Neural cell (in vitro differentiated cells): Measurements from ENCODE around the gene PTPRT.

ENCODE experiments used
- EP300 ChIP-seq: fragments of 450-650 bp; conservative IDR thresholded peaks from 2 replicates; pipeline ENCODE4 v1.6.1; 2014; ENCODE audit warnings: antibody characterized with exemption, mild to moderate bottlenecking, moderate library complexity; ENCODE audit not compliant: poor library complexity, severe bottlenecking
- EZH2 ChIP-seq: fragments of 200-600, 300-800 bp; shearing (Covaris generic), sonication (generic); IDR thresholded peaks from 2 replicates; pipeline ENCODE4 v1.6.1; 2014; ENCODE audit warnings: antibody characterized with exemption, low read length, borderline replicate concordance, mild to moderate bottlenecking; ENCODE audit not compliant: insufficient read depth, poor library complexity, severe bottlenecking
- POLR2AphosphoS5 ChIP-seq: IDR thresholded peaks from 2 replicates; pipeline ENCODE4 v1.6.1; 2012
- TF ChIP-seq, protein P1 (sequence below): fragments of 450-650 bp; IDR thresholded peaks from 2 replicates; pipeline ENCODE4 v1.5.1; 2014; ENCODE audit warnings: antibody characterized with exemption, mild to moderate bottlenecking, moderate library complexity; ENCODE audit not compliant: poor library complexity, severe bottlenecking
- TF ChIP-seq, protein P2 (sequence below): IDR thresholded peaks from 2 replicates; pipeline ENCODE4 v1.6.1; 2012; ENCODE audit warnings: borderline replicate concordance

DNA sequence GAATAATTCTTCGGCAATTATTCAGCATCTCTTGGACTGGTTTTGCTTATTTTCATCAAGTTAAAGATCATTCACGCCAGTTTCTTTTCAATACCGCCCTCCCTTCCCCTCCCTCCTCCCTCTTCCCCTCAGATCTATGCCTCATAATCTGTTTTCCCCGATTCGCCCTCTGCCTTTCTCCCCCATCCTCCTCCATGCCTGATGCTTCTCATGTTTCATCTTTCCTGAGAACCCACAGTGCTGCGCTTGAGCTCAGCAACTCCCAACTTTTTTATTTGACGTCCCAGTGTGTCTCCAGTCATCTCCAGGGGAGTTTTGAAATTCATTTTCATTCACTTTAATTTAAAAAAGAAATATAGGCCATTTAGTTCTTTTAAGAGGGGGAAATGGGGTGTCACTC is 142.7 kb downstream of the PTPRT start:
- TF ChIP-seq, protein P1, sequence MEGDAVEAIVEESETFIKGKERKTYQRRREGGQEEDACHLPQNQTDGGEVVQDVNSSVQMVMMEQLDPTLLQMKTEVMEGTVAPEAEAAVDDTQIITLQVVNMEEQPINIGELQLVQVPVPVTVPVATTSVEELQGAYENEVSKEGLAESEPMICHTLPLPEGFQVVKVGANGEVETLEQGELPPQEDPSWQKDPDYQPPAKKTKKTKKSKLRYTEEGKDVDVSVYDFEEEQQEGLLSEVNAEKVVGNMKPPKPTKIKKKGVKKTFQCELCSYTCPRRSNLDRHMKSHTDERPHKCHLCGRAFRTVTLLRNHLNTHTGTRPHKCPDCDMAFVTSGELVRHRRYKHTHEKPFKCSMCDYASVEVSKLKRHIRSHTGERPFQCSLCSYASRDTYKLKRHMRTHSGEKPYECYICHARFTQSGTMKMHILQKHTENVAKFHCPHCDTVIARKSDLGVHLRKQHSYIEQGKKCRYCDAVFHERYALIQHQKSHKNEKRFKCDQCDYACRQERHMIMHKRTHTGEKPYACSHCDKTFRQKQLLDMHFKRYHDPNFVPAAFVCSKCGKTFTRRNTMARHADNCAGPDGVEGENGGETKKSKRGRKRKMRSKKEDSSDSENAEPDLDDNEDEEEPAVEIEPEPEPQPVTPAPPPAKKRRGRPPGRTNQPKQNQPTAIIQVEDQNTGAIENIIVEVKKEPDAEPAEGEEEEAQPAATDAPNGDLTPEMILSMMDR: no peak
- TF ChIP-seq EP300: no peak
- no peak for TF ChIP-seq EZH2
- TF ChIP-seq POLR2AphosphoS5: no peak
- TF ChIP-seq, protein P2, sequence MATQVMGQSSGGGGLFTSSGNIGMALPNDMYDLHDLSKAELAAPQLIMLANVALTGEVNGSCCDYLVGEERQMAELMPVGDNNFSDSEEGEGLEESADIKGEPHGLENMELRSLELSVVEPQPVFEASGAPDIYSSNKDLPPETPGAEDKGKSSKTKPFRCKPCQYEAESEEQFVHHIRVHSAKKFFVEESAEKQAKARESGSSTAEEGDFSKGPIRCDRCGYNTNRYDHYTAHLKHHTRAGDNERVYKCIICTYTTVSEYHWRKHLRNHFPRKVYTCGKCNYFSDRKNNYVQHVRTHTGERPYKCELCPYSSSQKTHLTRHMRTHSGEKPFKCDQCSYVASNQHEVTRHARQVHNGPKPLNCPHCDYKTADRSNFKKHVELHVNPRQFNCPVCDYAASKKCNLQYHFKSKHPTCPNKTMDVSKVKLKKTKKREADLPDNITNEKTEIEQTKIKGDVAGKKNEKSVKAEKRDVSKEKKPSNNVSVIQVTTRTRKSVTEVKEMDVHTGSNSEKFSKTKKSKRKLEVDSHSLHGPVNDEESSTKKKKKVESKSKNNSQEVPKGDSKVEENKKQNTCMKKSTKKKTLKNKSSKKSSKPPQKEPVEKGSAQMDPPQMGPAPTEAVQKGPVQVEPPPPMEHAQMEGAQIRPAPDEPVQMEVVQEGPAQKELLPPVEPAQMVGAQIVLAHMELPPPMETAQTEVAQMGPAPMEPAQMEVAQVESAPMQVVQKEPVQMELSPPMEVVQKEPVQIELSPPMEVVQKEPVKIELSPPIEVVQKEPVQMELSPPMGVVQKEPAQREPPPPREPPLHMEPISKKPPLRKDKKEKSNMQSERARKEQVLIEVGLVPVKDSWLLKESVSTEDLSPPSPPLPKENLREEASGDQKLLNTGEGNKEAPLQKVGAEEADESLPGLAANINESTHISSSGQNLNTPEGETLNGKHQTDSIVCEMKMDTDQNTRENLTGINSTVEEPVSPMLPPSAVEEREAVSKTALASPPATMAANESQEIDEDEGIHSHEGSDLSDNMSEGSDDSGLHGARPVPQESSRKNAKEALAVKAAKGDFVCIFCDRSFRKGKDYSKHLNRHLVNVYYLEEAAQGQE: no peak
